HEK293 (cell line): Measurements from ENCODE around the gene TIMM44.

Experiments used
- CTCF ChIA-PET: fragments of 350-600 bp; formaldehyde crosslinking; extraction: SDS; loops from one replicate; lab custom pipeline; 2021; ENCODE audit warnings: antibody characterized with exemption; lab: Yijun Ruan, JAX
- POLR2A ChIA-PET: fragments of 300-600 bp; formaldehyde crosslinking; extraction: SDS; loops from one replicate; lab custom pipeline; 2020; ENCODE audit warnings: antibody characterized with exemption, inconsistent platforms; lab: Yijun Ruan, JAX
- H3K27ac ChIP-seq: fragments of 200-500 bp; sonication (Bioruptor generic); 2 replicates; pipeline ENCODE4 v1.5.1; 2014; ENCODE audit warnings: low read depth, low read length, control low read depth, inconsistent platforms; ENCODE audit errors: extremely low read depth
- H3K36me3 ChIP-seq, 2 experiments: fragments of 200-500 bp in 1 of 2; sonication (Bioruptor generic) in 1 of 2; 1 replicate in 1 of 2; 2 replicates in 1 of 2; pipeline ENCODE4 v1.5.1; 2014 to 2017; ENCODE audit warnings: inconsistent platforms in 2 of 2, low read length in 2 of 2; ENCODE audit not compliant: control insufficient read depth in 2 of 2, insufficient read depth in 1 of 2
- H3K4me1 ChIP-seq: fragments of 200-500 bp; sonication (Bioruptor generic); 2 replicates; pipeline ENCODE4 v1.5.1; 2014; ENCODE audit warnings: mild to moderate bottlenecking, low read length, inconsistent platforms; ENCODE audit not compliant: control insufficient read depth, insufficient read depth
- H3K4me3 ChIP-seq: 2 replicates; pipeline ENCODE4 v1.5.1; 2011; ENCODE audit warnings: low read depth, mild to moderate bottlenecking, control low read depth, low read length, moderate library complexity
- H3K9me3 ChIP-seq: fragments of 200-500 bp; sonication (Bioruptor generic); 2 replicates; pipeline ENCODE4 v1.5.1; 2014; ENCODE audit warnings: low read depth, low read length, inconsistent platforms; ENCODE audit not compliant: control insufficient read depth, insufficient read depth
- EGR2 ChIP-seq: fragments of 450-650 bp; formaldehyde crosslinking; IDR thresholded peaks from 2 replicates; pipeline ENCODE4 v1.5.1; 2016; ENCODE audit warnings: low read depth, missing biosample characterization, missing genetic modification characterization
- KLF1 ChIP-seq: fragments of 450-650 bp; formaldehyde crosslinking; IDR thresholded peaks from 2 replicates; pipeline ENCODE4 v1.5.1; 2016; ENCODE audit warnings: missing biosample characterization, missing genetic modification characterization
- KLF8 ChIP-seq: fragments of 450-650 bp; formaldehyde crosslinking; IDR thresholded peaks from 2 replicates; pipeline ENCODE4 v1.5.1; 2016; ENCODE audit warnings: missing biosample characterization, missing genetic modification characterization
- MEIS1 ChIP-seq: sonication (generic); formaldehyde crosslinking; IDR thresholded peaks from 2 replicates; pipeline ENCODE4 v1.8.1; 2022; ENCODE audit warnings: missing genetic modification reagents, mild to moderate bottlenecking, borderline replicate concordance
- PRDM1 ChIP-seq: fragments of 450-650 bp; formaldehyde crosslinking; IDR thresholded peaks from 2 replicates; pipeline ENCODE4; 2016; ENCODE audit warnings: missing biosample characterization, missing genetic modification characterization
- PRDM6 ChIP-seq: fragments of 450-650 bp; formaldehyde crosslinking; IDR thresholded peaks from 2 replicates; pipeline ENCODE4 v1.5.1; 2017; ENCODE audit warnings: missing biosample characterization, missing genetic modification characterization
- RBAK ChIP-seq: fragments of 450-650 bp; formaldehyde crosslinking; IDR thresholded peaks from 2 replicates; pipeline ENCODE4 v1.5.1; 2016; ENCODE audit warnings: missing biosample characterization, missing genetic modification characterization
- SP2 ChIP-seq: fragments of 450-650 bp; formaldehyde crosslinking; IDR thresholded peaks from 2 replicates; pipeline ENCODE4 v1.5.1; 2016; ENCODE audit warnings: missing biosample characterization, missing genetic modification characterization
- ZEB2 ChIP-seq: fragments of 450-650 bp; formaldehyde crosslinking; IDR thresholded peaks from 2 replicates; pipeline ENCODE4 v1.5.1; 2016; ENCODE audit warnings: missing biosample characterization, missing genetic modification characterization
- ZFHX2 ChIP-seq: fragments of 450-650 bp; formaldehyde crosslinking; conservative IDR thresholded peaks from 2 replicates; pipeline ENCODE4 v1.5.1; 2016; ENCODE audit warnings: missing biosample characterization, missing genetic modification characterization
- ZFP3 ChIP-seq: fragments of 450-650 bp; formaldehyde crosslinking; IDR thresholded peaks from 2 replicates; pipeline ENCODE4 v1.5.1; 2016; ENCODE audit warnings: low read depth, missing biosample characterization, missing genetic modification characterization
- ZIC2 ChIP-seq: fragments of 450-650 bp; formaldehyde crosslinking; IDR thresholded peaks from 2 replicates; pipeline ENCODE4 v1.5.1; 2016; ENCODE audit warnings: missing biosample characterization, missing genetic modification characterization
- ZNF138 ChIP-seq: fragments of 450-650 bp; formaldehyde crosslinking; IDR thresholded peaks from 2 replicates; pipeline ENCODE4 v1.5.1; 2016; ENCODE audit warnings: missing biosample characterization, missing genetic modification characterization, borderline replicate concordance
- ZNF214 ChIP-seq: fragments of 450-650 bp; formaldehyde crosslinking; IDR thresholded peaks from 2 replicates; pipeline ENCODE4 v1.5.1; 2017; ENCODE audit warnings: missing biosample characterization, mild to moderate bottlenecking, missing genetic modification characterization, borderline replicate concordance
- ZNF292 ChIP-seq: fragments of 450-650 bp; formaldehyde crosslinking; IDR thresholded peaks from 2 replicates; pipeline ENCODE4 v1.5.1; 2016; ENCODE audit warnings: low read depth, missing biosample characterization, missing genetic modification characterization, borderline replicate concordance
- ZNF501 ChIP-seq: fragments of 450-650 bp; formaldehyde crosslinking; IDR thresholded peaks from 2 replicates; pipeline ENCODE4 v1.5.1; 2016; ENCODE audit warnings: missing biosample characterization, missing genetic modification characterization
- ZNF585B ChIP-seq: fragments of 450-650 bp; formaldehyde crosslinking; IDR thresholded peaks from 2 replicates; pipeline ENCODE4 v1.5.1; 2016; ENCODE audit warnings: missing biosample characterization, missing genetic modification characterization
- ZNF707 ChIP-seq: fragments of 450-650 bp; formaldehyde crosslinking; IDR thresholded peaks from 2 replicates; pipeline ENCODE4 v1.5.1; 2016; ENCODE audit warnings: missing biosample characterization, missing genetic modification characterization
- ZNF747 ChIP-seq: fragments of 450-650 bp; formaldehyde crosslinking; IDR thresholded peaks from 2 replicates; pipeline ENCODE4 v1.5.1; 2016; ENCODE audit warnings: missing biosample characterization, missing genetic modification characterization
- TF ChIP-seq, protein P1 (sequence below): fragments of 450-650 bp; formaldehyde crosslinking; IDR thresholded peaks from 2 replicates; pipeline ENCODE4 v1.5.1; 2016; ENCODE audit warnings: missing biosample characterization, missing genetic modification characterization
- TF ChIP-seq, protein P2 (sequence below): fragments of 450-650 bp; formaldehyde crosslinking; IDR thresholded peaks from 2 replicates; pipeline ENCODE4 v1.5.1; 2016; ENCODE audit warnings: missing biosample characterization, missing genetic modification characterization
- TF ChIP-seq, protein P3 (sequence below): fragments of 450-650 bp; formaldehyde crosslinking; IDR thresholded peaks from 2 replicates; pipeline ENCODE4 v1.5.1; 2016; ENCODE audit warnings: missing biosample characterization, missing genetic modification characterization

Gene TIMM44

DNA sequence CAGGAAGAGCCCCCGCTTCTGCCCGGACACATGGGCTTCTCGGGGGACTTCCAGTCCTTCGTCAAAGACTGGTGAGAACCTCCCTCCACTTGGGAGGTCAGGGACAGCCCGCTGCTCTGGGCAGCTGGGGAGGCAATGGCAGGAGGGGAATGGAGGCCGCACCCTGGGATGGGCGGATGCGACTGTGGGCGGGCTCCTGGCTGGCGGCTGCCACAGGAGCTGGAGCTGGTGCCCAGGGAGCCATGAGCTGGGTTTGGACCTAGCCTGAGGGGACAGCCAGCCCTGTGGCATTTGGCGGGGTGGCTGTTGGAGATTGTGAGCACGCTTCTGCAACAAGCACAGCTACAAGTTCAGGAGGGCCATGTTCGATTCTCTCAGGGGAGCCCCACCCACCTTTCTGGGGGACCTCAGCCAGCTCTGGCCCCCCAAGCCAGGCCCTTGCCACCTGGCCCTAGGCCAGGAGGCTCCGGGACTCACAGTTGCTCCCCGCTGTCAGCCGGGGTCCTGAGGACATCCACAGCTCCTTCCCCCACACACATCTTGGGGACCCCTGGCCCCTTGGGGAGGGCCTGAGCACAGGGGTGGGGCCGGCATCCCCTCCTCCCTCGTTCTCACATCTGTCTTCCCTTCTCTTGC, 31.8 kb downstream of the TIMM44 start:
- peaks cover 0 to 36% of the 10 kb centered on the region in 2 experiments; a peak in 2 of 3 replicates for H3K36me3 ChIP-seq
- POLR2A ChIA-PET, result interaction anchor here (1.1 to 2.3 kb wide), 3 partner anchors 8 to 14 kb away, joined by 3 to 15 read pairs (median 8); partner anchors contain the start of genes MAP2K7 and SNAPC2
- no peaks in the 10 kb centered on the region for H3K4me1 ChIP-seq
- TF ChIP-seq ZNF501 (tag by site-specific recombination), result no peak
- no peak for TF ChIP-seq ZEB2 (tag by site-specific recombination)
- TF ChIP-seq ZIC2, result no peak
- no peak for TF ChIP-seq PRDM1 (tag by site-specific recombination)
- no peak for TF ChIP-seq ZFP3
- no peak for TF ChIP-seq ZNF292 (tag by site-specific recombination)
- TF ChIP-seq, protein P1, sequence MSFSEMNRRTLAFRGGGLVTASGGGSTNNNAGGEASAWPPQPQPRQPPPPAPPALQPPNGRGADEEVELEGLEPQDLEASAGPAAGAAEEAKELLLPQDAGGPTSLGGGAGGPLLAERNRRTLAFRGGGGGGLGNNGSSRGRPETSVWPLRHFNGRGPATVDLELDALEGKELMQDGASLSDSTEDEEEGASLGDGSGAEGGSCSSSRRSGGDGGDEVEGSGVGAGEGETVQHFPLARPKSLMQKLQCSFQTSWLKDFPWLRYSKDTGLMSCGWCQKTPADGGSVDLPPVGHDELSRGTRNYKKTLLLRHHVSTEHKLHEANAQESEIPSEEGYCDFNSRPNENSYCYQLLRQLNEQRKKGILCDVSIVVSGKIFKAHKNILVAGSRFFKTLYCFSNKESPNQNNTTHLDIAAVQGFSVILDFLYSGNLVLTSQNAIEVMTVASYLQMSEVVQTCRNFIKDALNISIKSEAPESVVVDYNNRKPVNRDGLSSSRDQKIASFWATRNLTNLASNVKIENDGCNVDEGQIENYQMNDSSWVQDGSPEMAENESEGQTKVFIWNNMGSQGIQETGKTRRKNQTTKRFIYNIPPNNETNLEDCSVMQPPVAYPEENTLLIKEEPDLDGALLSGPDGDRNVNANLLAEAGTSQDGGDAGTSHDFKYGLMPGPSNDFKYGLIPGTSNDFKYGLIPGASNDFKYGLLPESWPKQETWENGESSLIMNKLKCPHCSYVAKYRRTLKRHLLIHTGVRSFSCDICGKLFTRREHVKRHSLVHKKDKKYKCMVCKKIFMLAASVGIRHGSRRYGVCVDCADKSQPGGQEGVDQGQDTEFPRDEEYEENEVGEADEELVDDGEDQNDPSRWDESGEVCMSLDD (tag by site-specific recombination), result 0 out of 2 replicates have a peak, but pooled peaks have one; percentile 33
- TF ChIP-seq KLF1, result peak; percentile 83
- 0 out of 2 replicates have a peak, but pooled peaks have one; percentile 20 for TF ChIP-seq KLF8 (tag by site-specific recombination)
- no peak for TF ChIP-seq ZNF214 (tag by site-specific recombination)
- TF ChIP-seq, protein P2, sequence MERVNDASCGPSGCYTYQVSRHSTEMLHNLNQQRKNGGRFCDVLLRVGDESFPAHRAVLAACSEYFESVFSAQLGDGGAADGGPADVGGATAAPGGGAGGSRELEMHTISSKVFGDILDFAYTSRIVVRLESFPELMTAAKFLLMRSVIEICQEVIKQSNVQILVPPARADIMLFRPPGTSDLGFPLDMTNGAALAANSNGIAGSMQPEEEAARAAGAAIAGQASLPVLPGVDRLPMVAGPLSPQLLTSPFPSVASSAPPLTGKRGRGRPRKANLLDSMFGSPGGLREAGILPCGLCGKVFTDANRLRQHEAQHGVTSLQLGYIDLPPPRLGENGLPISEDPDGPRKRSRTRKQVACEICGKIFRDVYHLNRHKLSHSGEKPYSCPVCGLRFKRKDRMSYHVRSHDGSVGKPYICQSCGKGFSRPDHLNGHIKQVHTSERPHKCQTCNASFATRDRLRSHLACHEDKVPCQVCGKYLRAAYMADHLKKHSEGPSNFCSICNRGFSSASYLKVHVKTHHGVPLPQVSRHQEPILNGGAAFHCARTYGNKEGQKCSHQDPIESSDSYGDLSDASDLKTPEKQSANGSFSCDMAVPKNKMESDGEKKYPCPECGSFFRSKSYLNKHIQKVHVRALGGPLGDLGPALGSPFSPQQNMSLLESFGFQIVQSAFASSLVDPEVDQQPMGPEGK (tag by site-specific recombination), result 0 out of 2 replicates have a peak, but pooled peaks have one; percentile 46
- no peak for TF ChIP-seq ZNF585B (tag by site-specific recombination)
- peak; percentile 36; the same call in 1 of the 2 replicates for TF ChIP-seq ZFHX2
- no peak for TF ChIP-seq ZNF707 (tag by site-specific recombination)
- TF ChIP-seq, protein P3, sequence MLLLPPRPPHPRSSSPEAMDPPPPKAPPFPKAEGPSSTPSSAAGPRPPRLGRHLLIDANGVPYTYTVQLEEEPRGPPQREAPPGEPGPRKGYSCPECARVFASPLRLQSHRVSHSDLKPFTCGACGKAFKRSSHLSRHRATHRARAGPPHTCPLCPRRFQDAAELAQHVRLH (tag by site-specific recombination), result no peak
- no peak for TF ChIP-seq ZNF138 (tag by site-specific recombination)
- no peak for TF ChIP-seq PRDM6
- TF ChIP-seq ZNF747 (tag by site-specific recombination), result no peak
- TF ChIP-seq RBAK (tag by site-specific recombination), result no peak
- TF ChIP-seq EGR2, result peak; percentile 6; the same call in 1 of the 2 replicates
- TF ChIP-seq MEIS1 (CRISPR knock-in tag), result no peak
- TF ChIP-seq SP2, result no peak
- no peak overlapping the region for H3K27ac ChIP-seq
- CTCF ChIA-PET, result interaction anchor here (0.7 to 1.1 kb wide), 3 partner anchors 8 to 43 kb away, joined by 3 to 4 read pairs (median 3); partner anchors contain the start of gene SNAPC2
- H3K4me3 ChIP-seq, result no peak overlapping the region
- H3K9me3 ChIP-seq, result no peaks in the 10 kb centered on the region
